Neuronal stem cell (in vitro differentiated cells): Measurements from ENCODE around the gene NIPA2.

Experiments
- DNase-seq: peaks from one replicate; pipeline ENCODE4 v3.0.0-alpha.2; 2013; ENCODE audit warnings: low spot score
- H2AFZ ChIP-seq: one replicate; pipeline ENCODE4 v1.6.1; 2013; ENCODE audit warnings: mild to moderate bottlenecking, low read length, inconsistent platforms
- H2AK5ac ChIP-seq: 2 replicates; pipeline ENCODE4 v1.6.1; 2013; ENCODE audit warnings: low read depth, mild to moderate bottlenecking, inconsistent platforms, low read length, moderate library complexity, mixed read lengths
- H2BK120ac ChIP-seq: 2 replicates; pipeline ENCODE4 v1.6.1; 2013; ENCODE audit warnings: low read depth, mild to moderate bottlenecking, inconsistent platforms, low read length, moderate library complexity, mixed read lengths
- H2BK12ac ChIP-seq: one replicate; pipeline ENCODE4 v1.6.1; 2013; ENCODE audit warnings: low read length, inconsistent platforms
- H2BK15ac ChIP-seq: 2 replicates; pipeline ENCODE4 v1.6.1; 2013; ENCODE audit warnings: mild to moderate bottlenecking, low read length, inconsistent platforms, mixed read lengths
- H2BK5ac ChIP-seq: one replicate; pipeline ENCODE4 v1.6.1; 2013; ENCODE audit warnings: inconsistent platforms, mild to moderate bottlenecking, low read length, moderate library complexity
- H3K14ac ChIP-seq: one replicate; pipeline ENCODE4 v1.6.1; 2013; ENCODE audit warnings: low read length, inconsistent platforms
- H3K18ac ChIP-seq: 2 replicates; pipeline ENCODE4 v1.6.1; 2013; ENCODE audit warnings: low read length, inconsistent platforms
- H3K23ac ChIP-seq: 2 replicates; pipeline ENCODE4 v1.6.1; 2013; ENCODE audit warnings: low read depth, mild to moderate bottlenecking, mixed read lengths, low read length, inconsistent platforms; ENCODE audit not compliant: poor library complexity
- H3K27ac ChIP-seq: replicated peaks from 3 replicates; pipeline ENCODE4 v1.5.1; 2013; ENCODE audit warnings: low read length, inconsistent platforms
- H3K27me3 ChIP-seq, 3 experiments: 2 replicates each; pipeline ENCODE4 v1.6.1; 2013; ENCODE audit warnings: low read length in 3 of 3, mild to moderate bottlenecking in 2 of 3, inconsistent platforms in 1 of 3, low read depth in 1 of 3, mixed read lengths in 1 of 3, moderate library complexity in 1 of 3; ENCODE audit not compliant: control insufficient read depth in 3 of 3, insufficient read depth in 3 of 3
- H3K36me3 ChIP-seq, 2 donors: replicated peaks in 1 of 2; 2 replicates each; pipeline ENCODE4 v1.6.1; 2013; ENCODE audit warnings: low read length in 2 of 2; ENCODE audit not compliant: control insufficient read depth in 2 of 2, insufficient read depth in 2 of 2
- H3K4ac ChIP-seq: 2 replicates; pipeline ENCODE4 v1.6.1; 2013; ENCODE audit warnings: inconsistent platforms, mild to moderate bottlenecking, low read length, moderate library complexity
- H3K4me1 ChIP-seq, 2 donors: 1 replicate in 1 of 2; 2 replicates in 1 of 2; pipeline ENCODE4 v1.6.1; 2013; ENCODE audit warnings: low read length in 2 of 2, low read depth in 1 of 2; ENCODE audit not compliant: control insufficient read depth in 2 of 2, insufficient read depth in 1 of 2
- H3K4me2 ChIP-seq: one replicate; pipeline ENCODE4 v1.6.1; 2013; ENCODE audit warnings: mild to moderate bottlenecking, low read length, inconsistent platforms; ENCODE audit not compliant: insufficient read depth, poor library complexity, severe bottlenecking
- H3K4me3 ChIP-seq, 2 donors: 2 replicates each; pipeline ENCODE4 v1.5.1; 2013; ENCODE audit warnings: low read length in 2 of 2, mild to moderate bottlenecking in 2 of 2, inconsistent platforms in 1 of 2, moderate library complexity in 1 of 2
- H3K79me1 ChIP-seq: one replicate; pipeline ENCODE4 v1.6.1; 2013; ENCODE audit warnings: low read depth, mild to moderate bottlenecking, inconsistent platforms, low read length, moderate library complexity
- H3K9ac ChIP-seq: one replicate; pipeline ENCODE4 v1.6.1; 2013; ENCODE audit warnings: mild to moderate bottlenecking, low read depth, low read length, inconsistent platforms; ENCODE audit not compliant: poor library complexity
- H3K9me3 ChIP-seq, 2 donors: replicated peaks in 1 of 2; 2 replicates each; pipeline versions ENCODE3 to v1.6.1; 2013; ENCODE audit warnings: low read length in 2 of 2, mild to moderate bottlenecking in 2 of 2, inconsistent platforms in 1 of 2, low read depth in 1 of 2, mixed read lengths in 1 of 2, moderate library complexity in 1 of 2; ENCODE audit not compliant: control insufficient read depth in 2 of 2, insufficient read depth in 1 of 2
- H4K8ac ChIP-seq: one replicate; pipeline ENCODE4 v1.6.1; 2013; ENCODE audit warnings: low read depth, mild to moderate bottlenecking, inconsistent platforms, low read length, moderate library complexity
- H4K91ac ChIP-seq: one replicate; pipeline ENCODE4 v1.6.1; 2013; ENCODE audit warnings: low read length, low read depth, mild to moderate bottlenecking, inconsistent platforms; ENCODE audit not compliant: poor library complexity
- WGBS, 2 donors: extraction: QIAGEN DNeasy Blood & Tissue Kit; methylation state at CpG; one replicate each; pipeline ENCODE4 v1.1.7; 2013; ENCODE audit warnings: missing lambda C conversion rate in 2 of 2, mixed read lengths in 1 of 2; ENCODE audit not compliant: insufficient read length in 2 of 2, insufficient replicate concordance in 1 of 2; ENCODE audit errors: extremely low coverage in 2 of 2; 5-methylcytosine and 5-hydroxymethylcytosine counted together

Gene NIPA2

DNA sequence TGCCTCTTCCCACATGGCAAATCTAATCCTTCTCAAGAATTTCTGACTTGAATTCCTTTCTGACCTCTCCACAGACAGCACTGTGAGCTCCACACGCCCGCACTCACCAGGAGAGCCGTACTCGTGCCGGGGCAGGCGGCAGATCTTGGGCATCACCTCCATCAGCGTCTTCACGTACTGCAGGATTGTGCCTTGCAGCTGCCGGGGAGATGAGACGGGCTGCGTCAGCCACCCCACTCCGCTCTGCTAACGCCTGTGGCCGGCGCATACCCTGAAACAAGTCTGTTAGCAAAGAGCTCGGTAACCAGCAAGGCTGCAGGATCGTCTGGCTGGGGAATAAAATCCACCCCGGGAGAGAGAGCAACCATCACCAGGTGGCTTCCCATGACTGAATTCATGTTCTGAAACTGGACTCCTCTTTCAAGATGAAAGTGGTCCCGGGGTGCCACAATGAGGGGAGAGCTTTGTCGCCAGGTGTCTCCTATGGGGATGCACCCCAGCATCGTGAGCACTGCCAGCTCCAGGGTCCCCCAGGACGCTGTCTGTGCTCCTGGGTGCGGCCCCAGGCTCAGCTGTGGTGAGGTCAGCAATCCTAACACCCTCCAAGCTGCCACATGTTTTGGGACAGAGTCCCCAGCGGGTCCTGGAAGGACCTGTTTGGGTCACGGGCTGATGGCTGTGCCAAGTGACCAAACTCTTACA lies 43.4 kb downstream of the NIPA2 start:
- H3K14ac ChIP-seq = no peak overlapping the region
- no CpG with 5 or more reads among the region's 25 CpGs for WGBS, 2 donors
- H2BK15ac ChIP-seq = no peak overlapping the region
- H3K23ac ChIP-seq = no peak overlapping the region
- H3K27ac ChIP-seq = no peak overlapping the region
- no peak overlapping the region for H4K91ac ChIP-seq
- H3K9me3 ChIP-seq = peaks cover 0 to 7% of the 10 kb centered on the region in 2 donors
- no peaks in the 10 kb centered on the region for H3K27me3 ChIP-seq
- peaks cover 36 to 76% of the 10 kb centered on the region in 2 donors for H3K36me3 ChIP-seq
- H3K79me1 ChIP-seq = peaks cover 8% of the 10 kb centered on the region
- DNase-seq = no peak
- H3K9ac ChIP-seq = no peak overlapping the region
- H3K4me2 ChIP-seq = no peak overlapping the region
- H2BK5ac ChIP-seq = no peak overlapping the region
- H3K4me1 ChIP-seq = no peaks in the 10 kb centered on the region
- H2BK12ac ChIP-seq = no peak overlapping the region
- no peak overlapping the region for H2AFZ ChIP-seq
- H3K4me3 ChIP-seq = peak overlapping the region in 1 of 2 donors; percentile 68
- no peak overlapping the region for H2BK120ac ChIP-seq
- H3K18ac ChIP-seq = no peak overlapping the region
- H4K8ac ChIP-seq = no peak overlapping the region
- H3K4ac ChIP-seq = no peak overlapping the region
- no peak overlapping the region for H2AK5ac ChIP-seq

DNA sequence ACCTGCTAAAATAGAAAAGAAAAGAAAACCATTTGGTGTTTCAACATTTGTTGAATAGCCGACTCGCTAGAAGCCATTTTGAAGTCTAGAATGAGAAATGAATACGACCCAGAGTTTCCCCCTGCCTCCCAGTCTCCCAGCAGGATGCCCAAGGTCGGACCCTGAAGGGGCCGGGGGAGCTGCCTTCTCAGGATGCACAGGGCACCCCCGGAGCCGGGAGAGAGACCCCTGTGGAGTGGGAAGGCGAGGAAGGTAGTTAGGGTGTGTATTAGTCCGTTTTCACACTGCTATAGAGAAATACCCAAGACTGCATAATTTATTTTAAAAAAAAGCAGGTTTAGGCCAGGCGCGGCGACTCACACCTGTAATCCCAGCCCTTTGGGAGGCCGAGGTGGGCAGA lies 44.7 kb downstream of the NIPA2 start:
- Histone ChIP-seq H3K9ac (no peak overlapping the region), H2BK120ac (no peak overlapping the region), H3K4ac (no peak overlapping the region), H4K8ac (no peak overlapping the region), H2AK5ac (no peak overlapping the region), H3K14ac (no peak overlapping the region), H3K9me3 (peaks cover 0 to under 1% of the 10 kb centered on the region in 2 donors), H3K4me1 (no peaks in the 10 kb centered on the region), H3K18ac (no peak overlapping the region), H2BK15ac (no peak overlapping the region), H3K36me3 (peaks cover 31 to 76% of the 10 kb centered on the region in 2 donors), H4K91ac (no peak overlapping the region), H2BK12ac (no peak overlapping the region), H3K27ac (no peak overlapping the region), H3K79me1 (peaks cover 6% of the 10 kb centered on the region), H3K23ac (no peak overlapping the region), H2AFZ (no peak overlapping the region), H3K27me3 (no peaks in the 10 kb centered on the region), H3K4me2 (no peak overlapping the region), H2BK5ac (no peak overlapping the region), H3K4me3 (no peak overlapping the region)
- DNase-seq = no peak
- WGBS, 2 donors = no CpG with 5 or more reads among the region's 13 CpGs

DNA sequence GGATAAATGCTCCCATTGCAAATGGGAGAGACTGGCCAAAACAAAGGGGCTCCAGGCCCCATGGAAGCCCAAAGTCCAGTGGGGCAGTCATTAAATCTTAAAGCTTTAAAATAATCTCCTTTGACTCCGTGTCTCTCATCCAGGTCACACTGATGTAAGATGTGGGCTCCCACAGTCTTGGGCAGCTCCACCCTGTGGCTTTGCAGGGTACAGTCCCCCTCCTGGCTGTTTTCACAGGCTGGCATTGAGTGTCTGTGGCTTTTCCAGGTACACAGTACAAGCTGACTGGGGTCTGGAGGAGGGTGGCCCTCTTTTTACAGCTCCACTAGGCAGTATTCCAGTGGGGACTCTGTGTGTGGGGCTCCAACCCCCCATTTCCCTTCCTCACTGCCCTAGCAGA lies 45.9 kb downstream of the NIPA2 start:
- Histone ChIP-seq H3K4ac (no peak overlapping the region), H3K4me2 (no peak overlapping the region), H2AK5ac (no peak overlapping the region), H3K9ac (no peak overlapping the region), H2BK12ac (no peak overlapping the region), H3K27me3 (no peaks in the 10 kb centered on the region), H3K14ac (no peak overlapping the region), H3K4me1 (no peaks in the 10 kb centered on the region), H2AFZ (no peak overlapping the region), H2BK120ac (no peak overlapping the region), H2BK15ac (no peak overlapping the region), H3K18ac (no peak overlapping the region), H3K4me3 (no peak overlapping the region), H3K36me3 (peaks cover 30 to 75% of the 10 kb centered on the region in 2 donors), H3K9me3 (no peaks in the 10 kb centered on the region), H2BK5ac (no peak overlapping the region), H4K91ac (no peak overlapping the region), H3K27ac (no peak overlapping the region), H4K8ac (no peak overlapping the region), H3K79me1 (peaks cover 6% of the 10 kb centered on the region), H3K23ac (no peak overlapping the region)
- no CpG with 5 or more reads among the region's 1 CpG for WGBS, 2 donors
- DNase-seq = no peak

DNA sequence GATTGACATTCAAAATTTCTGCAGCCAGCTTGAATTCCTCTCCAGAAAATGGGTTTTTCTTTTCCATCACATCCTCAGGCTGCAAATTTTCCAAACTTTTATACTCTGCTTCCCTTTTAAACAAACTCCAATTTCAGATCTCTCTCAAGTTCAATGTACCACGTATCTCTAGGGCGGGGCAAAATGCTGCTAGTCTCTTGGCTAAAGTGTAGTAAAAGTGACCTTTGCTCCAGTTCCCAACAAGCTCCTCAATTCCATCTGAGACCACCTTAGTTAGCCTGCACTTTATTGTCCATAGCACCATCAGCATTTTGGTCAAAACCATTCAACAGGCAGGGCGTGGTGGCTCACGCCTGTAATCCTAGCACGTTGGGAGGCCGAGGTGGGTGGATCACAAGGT lies 46.7 kb downstream of the NIPA2 start:
- Histone ChIP-seq H3K4me3 (no peak overlapping the region), H3K27ac (no peak overlapping the region), H4K8ac (no peak overlapping the region), H2BK12ac (no peak overlapping the region), H2BK120ac (no peak overlapping the region), H3K23ac (no peak overlapping the region), H2BK5ac (no peak overlapping the region), H3K4ac (no peak overlapping the region), H3K9ac (no peak overlapping the region), H3K27me3 (no peaks in the 10 kb centered on the region), H3K36me3 (peaks cover 28 to 70% of the 10 kb centered on the region in 2 donors), H3K18ac (no peak overlapping the region), H3K4me2 (no peak overlapping the region), H3K79me1 (peaks cover 6% of the 10 kb centered on the region), H2BK15ac (no peak overlapping the region), H3K14ac (no peak overlapping the region), H3K9me3 (no peaks in the 10 kb centered on the region), H2AK5ac (no peak overlapping the region), H4K91ac (no peak overlapping the region), H2AFZ (no peak overlapping the region), H3K4me1 (no peaks in the 10 kb centered on the region)
- WGBS, 2 donors = no CpG with 5 or more reads among the region's 6 CpGs
- no peak for DNase-seq
